CD4-positive, alpha-beta T cell treated with Interleukin-1 beta for 1 hour (primary cell): ENCODE measurements around the gene SLC25A26.

Experiments
- DNase-seq, 2 donors: peaks; one replicate each; pipeline ENCODE4 v3.0.0-alpha.2; 2020 to 2022

Gene SLC25A26

GRCh38 chr3:66336333-66336766 lies 115.5 kb downstream of the SLC25A26 start:
- no peak for DNase-seq

DNA sequence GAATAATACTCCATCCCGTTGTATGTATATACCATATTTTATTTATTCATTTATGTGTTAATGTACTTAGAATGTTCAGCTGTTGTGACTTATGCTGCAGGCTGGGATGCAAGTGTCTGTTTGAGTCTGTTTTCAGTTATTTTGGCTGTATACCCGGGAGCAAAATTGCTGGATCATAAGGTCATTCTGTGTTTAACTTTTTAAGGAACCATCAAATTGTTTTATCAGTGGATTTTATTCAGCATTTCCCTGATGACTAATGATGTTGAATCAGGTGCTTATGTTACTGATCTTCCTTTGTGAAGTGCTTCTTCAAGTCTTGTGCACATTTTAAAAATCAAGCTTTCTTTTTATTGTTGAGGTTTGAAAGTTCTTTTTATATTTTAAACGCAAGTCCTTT lies 118.1 kb downstream of the SLC25A26 start:
- DNase-seq, result no peak

- DNase-seq, result no peak
Observed at GRCh38 chr3:66342717-66343356, 122.0 kb downstream of the SLC25A26 start.

GRCh38 chr3:66344391-66344811 lies 123.6 kb downstream of the SLC25A26 start:
- DNase-seq, result no peak

DNA sequence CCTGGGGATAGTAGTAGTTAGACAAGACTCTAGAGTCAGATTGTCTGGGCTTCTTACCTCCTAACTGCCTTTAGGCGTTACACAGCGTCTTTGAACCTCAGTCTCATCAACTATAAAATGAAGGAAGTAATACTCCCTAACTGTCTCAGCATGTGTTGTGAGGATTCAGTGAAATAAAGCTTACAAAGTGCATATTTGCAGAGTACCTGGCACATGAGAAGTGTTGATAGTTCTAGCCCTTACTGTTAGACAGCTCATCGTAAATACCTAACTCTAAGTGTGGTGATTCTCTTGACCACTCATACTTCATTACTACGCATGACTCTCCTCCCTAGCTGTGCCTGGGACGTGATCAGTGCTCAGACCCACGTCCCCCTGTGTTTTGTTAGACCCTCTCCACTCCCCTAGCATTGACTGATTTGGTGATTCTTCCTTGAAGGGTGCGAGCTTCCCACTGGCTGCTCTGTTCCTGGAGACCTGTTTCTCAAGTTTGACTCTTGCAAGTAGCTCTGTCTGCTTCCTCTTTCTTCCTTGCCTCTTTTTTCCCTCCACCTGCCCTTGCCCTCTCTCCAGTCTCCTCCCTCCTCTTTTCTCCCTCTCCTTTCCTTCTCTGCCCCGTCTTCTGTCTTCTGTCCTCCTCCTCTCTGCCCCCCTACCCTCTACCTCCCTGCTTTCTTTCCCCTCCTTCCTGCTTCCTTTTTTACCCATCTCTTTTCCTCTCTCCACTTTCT lies 124.2 kb downstream of the SLC25A26 start:
- DNase-seq, result no peak

DNA sequence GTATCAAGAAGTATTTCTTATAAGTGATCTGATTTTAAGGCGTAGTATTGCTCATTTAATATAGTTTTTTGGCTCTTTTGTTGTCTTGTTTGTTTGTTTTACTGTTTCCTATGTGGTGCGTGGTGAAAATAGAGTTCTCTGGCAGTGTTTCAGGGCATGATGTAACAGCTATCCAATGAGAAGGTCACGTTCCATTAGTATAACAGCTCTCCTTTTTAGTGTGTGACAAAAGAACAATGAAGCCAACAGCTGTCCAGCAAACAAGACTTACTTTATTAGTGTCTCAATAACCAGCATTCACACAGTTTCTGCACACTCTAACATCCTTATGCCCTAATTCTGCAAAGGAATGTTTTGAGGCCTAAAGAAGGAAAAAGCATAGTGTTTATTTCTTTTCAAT lies 127.9 kb downstream of the SLC25A26 start:
- no peak for DNase-seq

DNA sequence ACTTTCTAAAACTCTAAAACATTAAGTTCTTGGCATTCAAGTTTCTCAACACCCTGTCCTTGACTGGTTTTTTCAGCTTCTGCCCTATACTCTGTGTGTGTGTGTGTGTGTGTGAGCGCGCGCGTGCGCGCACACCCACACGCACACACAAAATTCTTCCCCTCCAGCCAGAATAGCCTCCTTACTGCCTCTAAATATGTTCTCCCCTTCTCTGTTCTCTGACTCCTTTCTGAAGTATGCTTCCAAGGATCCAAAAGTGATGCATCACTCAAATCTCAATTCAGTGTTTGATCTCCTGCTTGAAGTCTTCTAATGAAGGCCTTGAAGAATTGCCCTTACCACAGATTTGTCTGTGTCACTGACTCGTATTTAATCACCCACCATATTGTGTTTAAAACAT lies 129.8 kb downstream of the SLC25A26 start:
- no peak for DNase-seq

- DNase-seq, result no peak
Observed at GRCh38 chr3:66353039-66353438, 132.2 kb downstream of the SLC25A26 start.

DNA sequence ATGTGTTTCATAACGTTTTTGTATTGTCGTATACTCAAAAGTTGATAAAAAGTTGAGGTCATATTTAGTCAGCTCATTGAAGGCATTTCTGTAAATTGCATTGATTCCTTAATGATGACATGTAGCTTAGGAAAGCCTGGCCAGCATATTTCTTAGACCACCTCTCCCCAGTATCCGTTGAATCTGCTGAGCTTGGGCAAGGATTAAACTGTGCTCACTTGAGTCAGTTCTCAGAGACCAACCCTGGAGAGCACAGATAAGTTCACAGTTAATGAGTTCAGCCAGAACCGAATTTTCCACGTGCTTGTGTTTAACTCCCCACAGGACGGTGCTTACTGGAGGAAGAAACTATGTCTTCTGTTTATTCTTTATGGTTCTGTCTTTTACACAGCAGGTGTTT lies 132.7 kb downstream of the SLC25A26 start:
- DNase-seq, result no peak

- peak in 1 of 2 donors; percentile 19 for DNase-seq
Observed at GRCh38 chr3:66354001-66354400, 133.2 kb downstream of the SLC25A26 start.

DNA sequence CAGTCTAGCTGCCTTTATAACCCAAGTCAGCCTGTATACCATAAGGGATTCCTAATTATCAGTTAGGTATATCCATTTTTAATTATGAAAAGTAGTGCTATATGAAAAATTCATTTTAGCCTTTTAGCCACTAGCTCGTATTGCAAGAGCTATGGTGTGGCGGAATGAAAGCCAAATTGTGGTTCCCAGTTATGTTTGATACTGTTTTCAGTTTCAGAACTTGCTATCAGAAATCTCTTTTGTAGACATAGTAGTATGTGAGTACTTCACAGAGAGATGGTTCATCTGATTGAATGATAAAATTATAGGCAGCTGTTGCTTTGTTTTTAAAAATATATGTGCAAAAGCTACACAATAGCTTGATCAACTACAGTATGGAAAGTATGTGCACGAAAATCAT lies 134.6 kb downstream of the SLC25A26 start:
- DNase-seq, result no peak

DNA sequence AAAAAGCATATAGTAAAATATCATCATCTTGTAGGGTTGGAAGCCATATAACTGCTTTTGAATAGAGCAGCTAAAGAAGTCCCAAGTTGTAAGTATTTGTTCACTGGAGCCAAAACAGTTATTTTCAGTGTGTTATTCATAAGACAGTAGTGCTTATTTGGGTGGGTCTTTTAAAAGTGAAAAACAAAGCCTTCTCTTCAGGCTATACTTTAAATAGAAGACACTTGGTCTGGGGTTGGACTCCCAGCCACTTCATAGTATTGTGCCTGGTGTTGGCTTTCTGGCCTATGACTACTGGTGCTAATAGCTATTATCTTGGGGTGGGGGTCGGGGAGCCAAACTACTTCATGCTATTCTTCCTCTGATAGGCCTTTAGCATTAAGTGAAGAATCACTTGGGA lies 135.2 kb downstream of the SLC25A26 start:
- no peak for DNase-seq

DNA sequence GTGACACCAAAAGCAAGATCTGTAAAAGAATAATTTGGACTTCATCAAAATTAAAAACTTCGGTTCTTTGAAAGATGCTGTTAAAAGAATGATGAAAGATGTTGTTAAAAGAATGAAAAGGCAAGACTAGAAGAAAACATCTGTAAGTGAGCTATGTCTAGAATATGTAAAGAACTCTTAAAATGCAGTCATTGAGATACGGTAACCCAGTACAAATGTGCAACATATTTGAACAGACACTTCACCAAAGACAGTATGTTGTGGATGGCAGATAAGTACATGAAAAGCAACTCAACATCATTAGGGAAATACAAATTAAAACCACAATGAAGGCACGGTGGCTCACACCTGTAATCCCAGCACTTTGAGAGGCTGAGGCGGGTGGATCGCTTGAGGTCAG lies 140.6 kb downstream of the SLC25A26 start:
- no peak for DNase-seq

GRCh38 chr3:66362541-66362941 lies 141.7 kb downstream of the SLC25A26 start:
- no peak for DNase-seq

GRCh38 chr3:66363148-66363547 lies 142.3 kb downstream of the SLC25A26 start:
- DNase-seq, result no peak

DNA sequence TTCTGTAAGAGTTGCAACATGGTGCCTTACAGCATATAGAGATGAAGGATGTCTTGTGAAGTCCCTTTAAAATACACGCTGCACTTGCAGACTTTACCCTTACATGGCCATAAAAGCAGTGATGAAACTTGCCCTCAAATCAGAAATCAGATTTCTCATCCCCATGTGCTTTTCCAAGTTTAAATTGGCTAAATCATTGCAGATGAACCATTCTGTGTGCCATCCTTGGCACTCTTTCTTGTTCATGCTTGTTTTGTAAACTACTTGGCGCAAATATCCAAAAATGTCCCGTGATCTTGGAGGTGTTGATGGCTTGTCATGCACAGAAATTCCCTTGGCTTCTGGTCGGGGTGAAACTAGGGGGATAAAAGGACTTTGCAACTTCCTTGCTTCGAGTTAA lies 144.3 kb downstream of the SLC25A26 start:
- DNase-seq, result no peak

- no peak for DNase-seq
Observed at GRCh38 chr3:66366747-66367146, 145.9 kb downstream of the SLC25A26 start.

- no peak for DNase-seq
Observed at GRCh38 chr3:66367979-66368378, 147.2 kb downstream of the SLC25A26 start.

- DNase-seq, result no peak
Observed at GRCh38 chr3:66370179-66370578, 149.4 kb downstream of the SLC25A26 start.

- DNase-seq, result no peak
Observed at GRCh38 chr3:66371432-66371831, 150.6 kb downstream of the SLC25A26 start.

DNA sequence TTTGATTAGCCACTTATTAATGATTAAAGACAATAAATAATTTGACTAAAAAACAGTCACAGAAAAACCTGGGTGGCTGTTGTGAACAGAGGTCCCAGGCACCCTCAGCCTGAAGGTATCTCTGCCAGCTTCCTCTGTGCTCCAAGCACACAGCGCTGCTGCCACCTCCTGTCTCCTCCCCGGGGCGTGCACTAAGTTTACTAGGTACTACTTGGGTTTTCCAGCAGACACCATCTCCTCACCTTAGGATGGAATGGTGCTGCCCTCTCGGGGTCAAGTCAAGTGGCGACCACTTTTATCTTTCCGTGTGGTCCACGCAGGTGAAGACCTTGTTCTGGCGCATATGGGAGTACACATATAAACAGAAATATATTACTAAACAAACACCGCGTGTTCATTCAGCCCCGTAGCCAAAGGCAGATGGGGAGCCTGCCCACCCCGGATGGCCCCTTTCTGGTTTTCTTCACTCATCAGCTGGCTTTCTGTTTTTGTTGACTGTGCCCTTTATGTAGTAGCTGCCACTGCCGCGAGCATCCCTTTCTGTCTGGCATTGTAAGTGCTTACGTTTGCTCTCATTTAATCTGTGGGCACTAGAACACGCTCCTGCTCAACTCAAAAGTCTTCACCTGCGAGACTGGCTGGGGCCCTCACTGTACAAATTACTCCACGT lies 152.0 kb downstream of the SLC25A26 start:
- peak; percentile 42 to 60 for DNase-seq

DNA sequence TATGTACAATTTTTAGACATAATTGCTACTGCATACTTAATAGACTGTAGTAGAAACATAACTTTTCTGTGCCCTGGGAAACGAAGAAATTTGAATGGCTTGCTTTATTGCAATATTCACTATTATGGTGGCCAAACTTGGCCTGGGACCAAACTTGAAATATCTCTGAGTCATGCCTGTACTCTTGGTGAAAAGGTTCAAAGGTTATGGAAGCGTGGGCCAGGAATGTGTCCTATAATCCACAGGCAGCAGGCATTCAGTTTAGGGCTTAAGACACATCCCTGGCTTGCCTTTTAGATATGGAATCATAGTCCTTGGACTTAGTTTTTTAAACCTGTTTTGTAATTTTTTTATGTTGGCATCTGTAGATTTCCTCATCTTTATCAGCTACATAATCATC lies 155.8 kb downstream of the SLC25A26 start:
- DNase-seq, result no peak

- DNase-seq, result peak in 1 of 2 donors; percentile 29
Observed at GRCh38 chr3:66377800-66378199, 157.0 kb downstream of the SLC25A26 start.

DNA sequence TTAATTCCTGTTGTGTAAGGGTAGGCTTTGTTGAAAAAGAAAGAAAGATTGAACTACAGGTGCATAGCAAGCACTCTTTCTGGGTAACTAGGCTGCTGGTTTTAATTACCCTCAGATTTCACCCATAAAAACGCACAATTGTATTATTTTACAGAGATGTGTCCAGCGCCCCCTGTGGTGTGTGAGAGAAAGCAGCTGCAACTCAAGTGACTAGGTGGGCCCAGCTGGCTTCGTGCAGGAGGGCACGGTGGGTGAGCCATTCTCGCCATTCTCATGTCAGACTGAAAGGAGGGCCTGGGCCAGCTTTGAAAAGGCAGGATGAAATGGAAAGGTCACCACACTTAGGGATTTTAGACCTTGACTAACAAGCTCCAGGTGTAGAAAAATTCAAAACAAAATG lies 157.5 kb downstream of the SLC25A26 start:
- peak; percentile 21 to 55 for DNase-seq
